GM10248 (cell line): ENCODE data around the gene DGKI.

Experiments
- CTCF ChIA-PET: fragments of 300-600 bp; sonication (Branson Sonifier 250); formaldehyde crosslinking; extraction: SDS; loops from one replicate; lab custom pipeline; 2021; ENCODE audit warnings: antibody characterized with exemption; lab: Yijun Ruan, JAX
- POLR2A ChIA-PET: fragments of 350-650 bp; sonication (Branson Sonifier 250); formaldehyde crosslinking; extraction: SDS; loops from one replicate; lab custom pipeline; 2020; ENCODE audit warnings: antibody characterized with exemption; lab: Yijun Ruan, JAX
- DNase-seq: peaks from one replicate; pipeline ENCODE4 v3.0.0; 2012; ENCODE audit errors: extremely low spot score
- TF ChIP-seq, protein P1 (sequence below): IDR thresholded peaks from 2 replicates; pipeline ENCODE4 v1.5.1; 2012; ENCODE audit warnings: mild to moderate bottlenecking, low read depth; ENCODE audit errors: extremely low read depth, missing control alignments, control extremely low read depth

Gene DGKI

GRCh38 chr7:137670222-137671064 is 176.3 kb downstream of the DGKI start:
- DNase-seq: peak; percentile 45
- ChIA-PET CTCF (interaction anchor here (0.7 to 5.9 kb wide), 13 partner anchors 9 to 339 kb away, joined by 3 to 128 read pairs (median 3); no protein-coding TSS in a partner anchor), POLR2A (interaction anchor here (0.5 kb wide), 1 partner anchor 1677 kb away, joined by 3 read pairs; no protein-coding TSS in a partner anchor)
- TF ChIP-seq, protein P1, sequence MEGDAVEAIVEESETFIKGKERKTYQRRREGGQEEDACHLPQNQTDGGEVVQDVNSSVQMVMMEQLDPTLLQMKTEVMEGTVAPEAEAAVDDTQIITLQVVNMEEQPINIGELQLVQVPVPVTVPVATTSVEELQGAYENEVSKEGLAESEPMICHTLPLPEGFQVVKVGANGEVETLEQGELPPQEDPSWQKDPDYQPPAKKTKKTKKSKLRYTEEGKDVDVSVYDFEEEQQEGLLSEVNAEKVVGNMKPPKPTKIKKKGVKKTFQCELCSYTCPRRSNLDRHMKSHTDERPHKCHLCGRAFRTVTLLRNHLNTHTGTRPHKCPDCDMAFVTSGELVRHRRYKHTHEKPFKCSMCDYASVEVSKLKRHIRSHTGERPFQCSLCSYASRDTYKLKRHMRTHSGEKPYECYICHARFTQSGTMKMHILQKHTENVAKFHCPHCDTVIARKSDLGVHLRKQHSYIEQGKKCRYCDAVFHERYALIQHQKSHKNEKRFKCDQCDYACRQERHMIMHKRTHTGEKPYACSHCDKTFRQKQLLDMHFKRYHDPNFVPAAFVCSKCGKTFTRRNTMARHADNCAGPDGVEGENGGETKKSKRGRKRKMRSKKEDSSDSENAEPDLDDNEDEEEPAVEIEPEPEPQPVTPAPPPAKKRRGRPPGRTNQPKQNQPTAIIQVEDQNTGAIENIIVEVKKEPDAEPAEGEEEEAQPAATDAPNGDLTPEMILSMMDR: no peak

DNA sequence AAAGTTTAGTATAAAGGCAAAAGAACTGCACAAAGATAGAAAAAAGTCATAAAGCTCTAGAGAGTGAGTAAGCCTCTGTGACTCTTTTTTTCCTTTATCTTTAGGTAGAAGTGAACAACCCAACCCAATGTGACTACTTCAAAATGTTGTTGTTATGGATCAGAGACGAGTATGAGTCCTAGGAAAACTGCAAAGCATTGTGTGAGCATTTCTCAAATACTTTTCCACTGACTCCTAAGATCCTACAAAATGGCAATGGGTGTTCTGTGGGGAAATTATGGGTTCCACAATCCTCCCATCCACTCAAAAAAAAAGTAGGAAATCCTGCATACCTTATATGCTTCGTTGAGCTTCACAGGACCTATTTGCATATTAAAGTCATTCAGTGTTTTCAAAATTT is 177.1 kb downstream of the DGKI start:
- no peak for DNase-seq
- TF ChIP-seq, protein P1: no peak
- CTCF ChIA-PET: interaction anchor here (1.0 to 5.9 kb wide), 5 partner anchors 9 to 339 kb away, joined by 3 to 128 read pairs (median 3); no protein-coding TSS in a partner anchor
- POLR2A ChIA-PET: no interaction called here

DNA sequence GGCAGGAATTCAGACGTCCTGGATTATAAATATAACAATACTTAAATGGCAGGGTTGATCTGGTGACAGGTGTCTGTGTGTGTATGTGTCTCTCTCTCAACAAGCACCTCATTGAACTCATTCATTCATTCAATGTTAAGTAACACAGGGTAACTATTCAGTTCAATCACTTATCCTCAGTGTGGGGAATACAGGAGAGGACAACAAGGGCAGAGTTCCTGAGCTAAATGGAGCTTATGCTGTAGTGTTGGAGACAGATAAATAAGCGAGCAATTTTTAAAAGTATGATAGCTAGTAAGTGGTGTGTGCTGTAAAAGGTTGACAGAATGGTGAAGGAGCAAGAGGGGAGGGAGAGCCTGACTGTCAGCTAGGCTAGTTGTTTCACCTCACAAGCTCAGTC is 178.4 kb downstream of the DGKI start:
- CTCF ChIA-PET: interaction anchor here (1.1 to 5.9 kb wide), 8 partner anchors 10 to 236 kb away, joined by 3 to 128 read pairs (median 6); no protein-coding TSS in a partner anchor
- TF ChIP-seq, protein P1: no peak
- no peak for DNase-seq
- POLR2A ChIA-PET: no interaction called here

DNA sequence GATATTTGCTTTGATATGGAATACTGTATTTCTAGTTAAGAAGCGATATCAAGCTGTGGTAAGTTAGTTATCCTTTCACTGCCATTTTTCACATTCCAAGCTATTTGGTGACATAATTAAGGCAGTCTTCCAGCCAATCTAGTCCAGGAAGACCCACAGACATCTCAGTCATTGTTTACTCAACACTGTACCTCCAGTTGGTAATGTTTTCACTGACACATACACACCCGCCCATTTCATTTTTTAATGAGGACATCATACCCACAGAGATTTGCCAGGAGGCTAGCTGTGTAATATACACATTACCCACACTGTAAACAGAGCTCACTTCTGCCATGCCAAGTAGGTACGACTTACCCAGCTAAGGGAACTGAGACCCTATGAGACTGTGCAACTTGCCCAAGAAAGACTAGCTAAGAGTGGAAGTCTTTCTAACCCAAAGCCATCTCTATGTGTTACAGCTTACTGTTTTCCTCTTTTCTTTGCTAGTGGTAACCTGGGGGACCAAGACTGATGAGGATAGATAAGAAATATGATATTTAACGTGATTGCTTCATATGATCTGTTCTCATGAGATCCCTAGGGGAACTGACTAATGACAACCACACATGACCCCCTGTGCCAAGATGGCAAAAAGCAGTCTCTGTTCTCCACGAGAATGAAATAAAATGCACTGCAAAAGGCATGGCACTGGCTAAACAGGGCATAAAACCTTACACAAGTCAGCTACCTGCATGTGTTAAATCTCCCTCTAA is 179.0 kb downstream of the DGKI start:
- DNase-seq: no peak
- CTCF ChIA-PET: interaction anchor here (1.4 to 5.9 kb wide), 7 partner anchors 9 to 236 kb away, joined by 3 to 128 read pairs (median 8); no protein-coding TSS in a partner anchor
- POLR2A ChIA-PET: no interaction called here
- TF ChIP-seq, protein P1: no peak

DNA sequence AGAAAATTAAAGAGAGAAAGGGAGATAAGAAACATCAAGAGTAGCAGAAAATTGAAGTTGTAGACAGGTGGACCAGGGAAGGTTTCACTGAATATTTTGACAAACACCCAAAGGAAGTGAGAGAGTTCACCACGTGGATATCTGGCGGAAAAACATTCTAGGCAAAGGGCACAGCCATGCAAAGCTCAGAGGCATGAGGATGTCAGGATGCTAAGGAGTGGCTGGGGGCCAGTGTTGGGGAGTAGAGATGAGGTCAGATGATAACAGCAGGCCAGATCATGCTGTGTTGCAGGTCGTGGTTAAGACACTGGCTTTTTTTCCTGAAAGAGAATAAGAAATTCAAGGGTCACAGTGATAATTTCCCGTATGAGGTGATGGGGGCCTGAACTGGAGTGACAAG is 181.9 kb downstream of the DGKI start:
- TF ChIP-seq, protein P1: no peak
- ChIA-PET POLR2A (no interaction called here), CTCF (interaction anchor here (3.3 kb wide), 1 partner anchor 9 kb away, joined by 21 read pairs; no protein-coding TSS in a partner anchor)
- no peak for DNase-seq

- ChIA-PET CTCF (interaction anchor here (1.0 to 7.5 kb wide), 8 partner anchors 8 to 240 kb away, joined by 3 to 128 read pairs (median 4); no protein-coding TSS in a partner anchor), POLR2A (no interaction called here)
- no peak for DNase-seq
These were observed 185.1 kb downstream of the DGKI start for GRCh38 chr7:137661634-137662033.

More at GRCh38 chr7:137661634-137662033, 185.1 kb downstream of the DGKI start:
- TF ChIP-seq, protein P1: no peak
